Peyer's patch (tissue), 4 donors: ENCODE data around the gene DNAH17. TPM values are rescaled to one million over a fixed set of nuclear protein-coding genes. Genes with fewer than 3 reads are reported as not detected.
A peak's percentile ranks its signal among the peaks of the same experiment; 100 is the strongest.

ENCODE experiments used
- DNase-seq, 3 donors: peaks; one replicate each; pipeline ENCODE4 v3.0.0-alpha.2; 2017 to 2019
- H3K27ac ChIP-seq, 4 donors: fragments of 200-600 bp; sonication (generic); one replicate each; pipeline ENCODE4 v1.5.1; 2016 to 2019
- H3K27me3 ChIP-seq, 2 donors: fragments of 200-600 bp; sonication (generic); one replicate each; pipeline ENCODE4 v1.5.1; 2019
- H3K36me3 ChIP-seq, 3 donors: fragments of 200-600 bp; sonication (generic); one replicate each; pipeline ENCODE4 v1.5.1; 2016 to 2019
- H3K4me1 ChIP-seq, 4 donors: fragments of 200-600 bp; sonication (generic); one replicate each; pipeline ENCODE4 v1.5.1; 2016 to 2019
- H3K4me3 ChIP-seq, 4 donors: fragments of 200-600 bp; sonication (generic); 1 replicate in 3 of 4; 2 replicates in 1 of 4; pipeline ENCODE4 v1.5.1; 2016 to 2019; ENCODE audit warnings: mild to moderate bottlenecking in 1 of 4
- H3K9me3 ChIP-seq, 4 donors: fragments of 200-600 bp; sonication (generic); one replicate each; pipeline ENCODE4 v1.5.1; 2016 to 2019; ENCODE audit warnings: mild to moderate bottlenecking in 1 of 4
- POLR2A ChIP-seq, 2 donors: fragments of 450-650 bp; IDR thresholded peaks; one replicate each; pipeline ENCODE4 v1.5.1; 2017; ENCODE audit warnings: antibody characterized with exemption in 2 of 2, mild to moderate bottlenecking in 2 of 2, moderate library complexity in 2 of 2
- total RNA-seq, 4 donors: library from RNA; depleted of rRNA; stranded (reverse); fragments of >200 nt; gene quantifications; one replicate each; pipeline ENCODE4 v1.1.0, GENCODE V29; 2016
- TF ChIP-seq, protein P1 (sequence below), 6 experiments: fragments of 450-650 bp in 4 of 6; fragments of 200-600 bp in 2 of 6; sonication (generic) in 1 of 6; IDR thresholded peaks; one replicate each; pipeline ENCODE4 v1.5.1; 2017 to 2019; ENCODE audit warnings: antibody characterized with exemption in 6 of 6, mild to moderate bottlenecking in 3 of 6, moderate library complexity in 1 of 6

Gene DNAH17, protein sequence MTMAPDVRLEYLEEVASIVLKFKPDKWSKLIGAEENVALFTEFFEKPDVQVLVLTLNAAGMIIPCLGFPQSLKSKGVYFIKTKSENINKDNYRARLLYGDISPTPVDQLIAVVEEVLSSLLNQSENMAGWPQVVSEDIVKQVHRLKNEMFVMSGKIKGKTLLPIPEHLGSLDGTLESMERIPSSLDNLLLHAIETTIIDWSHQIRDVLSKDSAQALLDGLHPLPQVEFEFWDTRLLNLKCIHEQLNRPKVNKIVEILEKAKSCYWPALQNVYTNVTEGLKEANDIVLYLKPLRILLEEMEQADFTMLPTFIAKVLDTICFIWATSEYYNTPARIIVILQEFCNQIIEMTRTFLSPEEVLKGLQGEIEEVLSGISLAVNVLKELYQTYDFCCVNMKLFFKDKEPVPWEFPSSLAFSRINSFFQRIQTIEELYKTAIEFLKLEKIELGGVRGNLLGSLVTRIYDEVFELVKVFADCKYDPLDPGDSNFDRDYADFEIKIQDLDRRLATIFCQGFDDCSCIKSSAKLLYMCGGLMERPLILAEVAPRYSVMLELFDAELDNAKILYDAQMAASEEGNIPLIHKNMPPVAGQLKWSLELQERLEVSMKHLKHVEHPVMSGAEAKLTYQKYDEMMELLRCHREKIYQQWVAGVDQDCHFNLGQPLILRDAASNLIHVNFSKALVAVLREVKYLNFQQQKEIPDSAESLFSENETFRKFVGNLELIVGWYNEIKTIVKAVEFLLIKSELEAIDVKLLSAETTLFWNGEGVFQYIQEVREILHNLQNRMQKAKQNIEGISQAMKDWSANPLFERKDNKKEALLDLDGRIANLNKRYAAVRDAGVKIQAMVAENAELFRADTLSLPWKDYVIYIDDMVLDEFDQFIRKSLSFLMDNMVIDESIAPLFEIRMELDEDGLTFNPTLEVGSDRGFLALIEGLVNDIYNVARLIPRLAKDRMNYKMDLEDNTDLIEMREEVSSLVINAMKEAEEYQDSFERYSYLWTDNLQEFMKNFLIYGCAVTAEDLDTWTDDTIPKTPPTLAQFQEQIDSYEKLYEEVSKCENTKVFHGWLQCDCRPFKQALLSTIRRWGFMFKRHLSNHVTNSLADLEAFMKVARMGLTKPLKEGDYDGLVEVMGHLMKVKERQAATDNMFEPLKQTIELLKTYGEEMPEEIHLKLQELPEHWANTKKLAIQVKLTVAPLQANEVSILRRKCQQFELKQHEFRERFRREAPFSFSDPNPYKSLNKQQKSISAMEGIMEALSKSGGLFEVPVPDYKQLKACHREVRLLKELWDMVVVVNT (N-terminal part only)
- total RNA-seq, result under 1 TPM in 2 of 4 donors, not detected in 2; under 0.01 to 0.67 TPM

DNA sequence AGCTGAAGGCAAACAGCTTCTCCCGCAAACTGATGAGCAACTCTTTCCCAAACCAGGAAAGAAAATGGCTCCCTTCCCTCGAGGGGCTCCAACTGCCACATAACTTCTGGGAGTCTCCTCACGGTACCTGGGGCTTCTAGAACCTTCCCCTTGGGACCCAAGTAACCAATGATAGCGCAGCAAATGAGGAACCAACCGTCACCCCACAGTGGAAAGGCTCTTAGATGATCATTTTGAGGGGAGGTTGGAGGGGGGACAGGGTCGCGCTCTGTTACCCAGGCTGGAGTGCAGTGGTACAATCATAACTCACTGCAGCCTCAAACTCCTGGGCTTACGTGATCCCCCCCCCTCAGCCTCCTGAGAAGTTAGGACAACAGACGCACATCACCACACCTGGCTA lies at the start of gene DNAH17:
TSS of gene DNAH17 (minus strand) at position 101 of the 400 bp plus-strand sequence. CDS start 2,339 bp downstream, outside the sequence.
- Histone ChIP-seq H3K4me1 (no peaks in the 10 kb centered on the region), H3K9me3 (no peaks in the 10 kb centered on the region), H3K27me3 (no peaks in the 10 kb centered on the region), H3K4me3 (no peak within 1 kb of the TSS), H3K36me3 (no peaks in the 10 kb centered on the region), H3K27ac (no peak within 1 kb of the TSS)
- no peak for TF ChIP-seq POLR2A (IDR thresholded peaks at IDR 0.05)
- TF ChIP-seq, protein P1, sequence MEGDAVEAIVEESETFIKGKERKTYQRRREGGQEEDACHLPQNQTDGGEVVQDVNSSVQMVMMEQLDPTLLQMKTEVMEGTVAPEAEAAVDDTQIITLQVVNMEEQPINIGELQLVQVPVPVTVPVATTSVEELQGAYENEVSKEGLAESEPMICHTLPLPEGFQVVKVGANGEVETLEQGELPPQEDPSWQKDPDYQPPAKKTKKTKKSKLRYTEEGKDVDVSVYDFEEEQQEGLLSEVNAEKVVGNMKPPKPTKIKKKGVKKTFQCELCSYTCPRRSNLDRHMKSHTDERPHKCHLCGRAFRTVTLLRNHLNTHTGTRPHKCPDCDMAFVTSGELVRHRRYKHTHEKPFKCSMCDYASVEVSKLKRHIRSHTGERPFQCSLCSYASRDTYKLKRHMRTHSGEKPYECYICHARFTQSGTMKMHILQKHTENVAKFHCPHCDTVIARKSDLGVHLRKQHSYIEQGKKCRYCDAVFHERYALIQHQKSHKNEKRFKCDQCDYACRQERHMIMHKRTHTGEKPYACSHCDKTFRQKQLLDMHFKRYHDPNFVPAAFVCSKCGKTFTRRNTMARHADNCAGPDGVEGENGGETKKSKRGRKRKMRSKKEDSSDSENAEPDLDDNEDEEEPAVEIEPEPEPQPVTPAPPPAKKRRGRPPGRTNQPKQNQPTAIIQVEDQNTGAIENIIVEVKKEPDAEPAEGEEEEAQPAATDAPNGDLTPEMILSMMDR (IDR thresholded peaks at IDR 0.05), result no peak
- no peak for DNase-seq

DNA sequence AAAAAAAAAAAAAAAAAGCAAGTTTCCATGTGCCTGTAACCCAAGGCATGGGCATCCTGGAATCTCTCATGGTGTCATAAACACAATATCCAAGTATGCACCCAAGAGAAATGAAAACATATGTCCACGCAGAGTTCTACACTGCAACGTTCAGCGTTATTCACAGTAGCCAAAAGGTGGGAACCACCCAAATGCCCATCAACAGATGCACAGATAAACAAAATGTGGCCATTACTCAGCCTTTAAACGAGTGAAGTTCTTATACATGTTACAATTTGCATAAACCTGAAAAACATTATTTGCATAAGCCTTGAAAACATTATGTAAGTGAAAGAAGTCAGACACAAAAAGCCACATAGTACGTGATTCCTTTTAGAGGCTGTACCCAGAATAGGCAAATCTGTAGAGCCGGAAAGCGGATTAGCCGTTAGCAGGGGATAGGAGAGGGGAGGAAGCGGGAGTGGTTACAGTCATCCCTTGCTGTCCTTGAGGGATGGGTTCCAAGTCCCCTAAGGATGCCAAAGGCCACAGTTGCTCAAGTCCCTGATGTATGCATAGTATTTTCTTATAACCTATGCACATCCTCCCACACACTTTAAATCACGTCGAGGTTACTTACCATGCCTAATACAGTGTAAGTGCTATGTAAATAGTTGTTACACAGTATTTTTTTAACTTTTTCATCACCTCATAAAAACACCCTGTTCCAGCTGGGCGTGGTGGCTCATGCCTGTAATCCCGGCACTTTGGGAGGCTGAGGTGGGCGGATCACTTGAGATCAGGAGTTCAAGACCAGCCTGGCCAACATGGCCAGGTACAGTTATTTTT lies 47.3 kb upstream of the DNAH17 start:
- Histone ChIP-seq H3K9me3 (no peaks in the 10 kb centered on the region), H3K36me3 (no peaks in the 10 kb centered on the region), H3K27me3 (no peaks in the 10 kb centered on the region), H3K4me3 (no peak overlapping the region), H3K27ac (no peak overlapping the region), H3K4me1 (no peaks in the 10 kb centered on the region)
- TF ChIP-seq POLR2A (IDR thresholded peaks at IDR 0.05), result no peak
- TF ChIP-seq, protein P1 (IDR thresholded peaks at IDR 0.05), result no peak
- DNase-seq, result no peak

DNA sequence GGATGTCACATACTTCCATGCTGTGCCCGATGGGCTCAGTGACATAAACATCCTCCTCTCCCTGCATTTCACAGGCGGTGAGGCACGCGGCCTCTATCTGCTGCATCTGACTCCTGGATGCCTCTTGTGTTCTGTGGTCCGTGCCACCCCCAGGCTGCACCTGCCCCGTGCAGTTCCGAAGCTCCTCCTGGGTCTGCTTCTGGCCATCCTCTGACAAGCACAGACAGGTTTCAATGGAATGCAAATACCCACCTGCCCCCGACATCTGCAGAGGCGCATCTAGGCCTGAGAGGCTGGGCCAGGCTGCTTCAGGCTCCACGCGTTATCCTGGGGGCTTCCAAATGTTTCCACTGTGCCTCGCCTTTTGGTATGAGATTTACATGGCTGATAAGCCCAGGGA lies 46.3 kb upstream of the DNAH17 start:
- no peaks in the 10 kb centered on the region for H3K4me1 ChIP-seq
- no peak for TF ChIP-seq POLR2A (IDR thresholded peaks at IDR 0.05)
- TF ChIP-seq, protein P1 (IDR thresholded peaks at IDR 0.05), result no peak
- H3K4me3 ChIP-seq, result no peak overlapping the region
- no peaks in the 10 kb centered on the region for H3K9me3 ChIP-seq
- peak in 1 of 3 donors; percentile 15 for DNase-seq
- no peaks in the 10 kb centered on the region for H3K36me3 ChIP-seq
- H3K27ac ChIP-seq, result no peak overlapping the region
- no peaks in the 10 kb centered on the region for H3K27me3 ChIP-seq

DNA sequence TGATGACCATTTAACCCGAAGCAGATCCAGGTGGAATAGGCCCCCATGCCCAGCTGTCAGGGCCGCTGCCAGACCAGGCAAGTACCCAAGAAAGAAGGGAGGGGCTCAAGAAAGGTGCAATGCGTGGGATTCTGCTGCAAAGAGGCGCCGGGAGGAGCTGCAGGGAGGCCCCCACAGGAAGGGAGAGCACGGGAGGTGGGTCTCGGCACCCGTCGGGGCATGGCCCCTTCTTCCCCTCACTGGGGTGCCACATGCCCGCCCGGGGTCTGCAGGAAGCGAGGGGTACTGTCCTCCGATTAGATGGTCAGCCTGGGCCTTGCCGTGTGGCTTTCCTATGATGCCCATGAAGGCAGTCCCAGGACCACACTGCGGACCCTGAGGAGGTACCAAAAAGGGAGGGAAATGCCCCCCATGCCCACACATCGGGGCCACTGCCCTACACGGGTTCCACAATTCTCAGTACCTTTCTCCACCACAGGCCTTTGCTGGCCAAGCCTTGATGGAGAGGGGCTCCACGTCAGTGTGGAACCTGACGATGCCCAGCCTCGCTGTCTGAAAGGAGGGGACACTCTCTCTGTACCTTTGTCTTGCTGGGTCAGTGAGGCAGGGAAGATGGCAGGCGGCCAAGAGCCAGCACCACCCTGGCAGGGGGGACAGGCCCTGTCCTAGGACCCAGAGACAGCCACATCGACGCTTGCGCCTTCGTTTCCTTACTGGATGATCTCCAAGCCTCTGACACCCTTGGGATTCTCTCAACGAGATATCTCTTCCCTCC lies 45.5 kb upstream of the DNAH17 start:
- Histone ChIP-seq H3K27ac (no peak overlapping the region), H3K4me3 (no peak overlapping the region), H3K36me3 (no peaks in the 10 kb centered on the region), H3K4me1 (no peaks in the 10 kb centered on the region), H3K9me3 (no peaks in the 10 kb centered on the region), H3K27me3 (no peaks in the 10 kb centered on the region)
- TF ChIP-seq POLR2A (IDR thresholded peaks at IDR 0.05), result no peak
- TF ChIP-seq, protein P1 (IDR thresholded peaks at IDR 0.05), result no peak
- peak in 1 of 3 donors; percentile 24 for DNase-seq
